Brain microvascular endothelial cell (primary cell): ENCODE measurements around the gene SSBP2.

Experiments
- DNase-seq: peaks from one replicate; pipeline ENCODE4 v3.0.0-alpha.2; 2020
- H3K27ac ChIP-seq: fragments of 250-450 bp; sonication (Bioruptor Pico); 2 replicates; pipeline ENCODE4 v1.5.1; 2020; ENCODE audit warnings: mild to moderate bottlenecking, moderate library complexity
- H3K27me3 ChIP-seq: fragments of 250-450 bp; sonication (Bioruptor Pico); replicated peaks from 2 replicates; pipeline ENCODE4 v1.5.1; 2020; ENCODE audit warnings: mild to moderate bottlenecking
- H3K36me3 ChIP-seq: fragments of 250-450 bp; sonication (Bioruptor Pico); replicated peaks from 2 replicates; pipeline ENCODE4 v1.5.1; 2020; ENCODE audit warnings: mild to moderate bottlenecking
- H3K4me3 ChIP-seq: 2 replicates; pipeline ENCODE4 v1.5.1; 2011; ENCODE audit warnings: low read depth, mild to moderate bottlenecking, control low read depth, low read length, moderate library complexity
- in situ Hi-C: cut with HindIII; loops from 2 replicates; pipeline ENCODE4 v1.10.0; 2017; ENCODE audit warnings: low sequenced_read_pairs, low pct_ligation_motif_present
- TF ChIP-seq, protein P1 (sequence below): IDR thresholded peaks from 2 replicates; pipeline ENCODE4 v1.5.1; 2011; ENCODE audit warnings: low read depth, mild to moderate bottlenecking, moderate library complexity, low read length, control low read depth, inconsistent platforms; ENCODE audit errors: missing control alignments

The SSBP2 gene

GRCh38 chr5:81365541-81365940, 385.4 kb downstream of the SSBP2 start:
- in situ Hi-C loops, result no loop called here

DNA sequence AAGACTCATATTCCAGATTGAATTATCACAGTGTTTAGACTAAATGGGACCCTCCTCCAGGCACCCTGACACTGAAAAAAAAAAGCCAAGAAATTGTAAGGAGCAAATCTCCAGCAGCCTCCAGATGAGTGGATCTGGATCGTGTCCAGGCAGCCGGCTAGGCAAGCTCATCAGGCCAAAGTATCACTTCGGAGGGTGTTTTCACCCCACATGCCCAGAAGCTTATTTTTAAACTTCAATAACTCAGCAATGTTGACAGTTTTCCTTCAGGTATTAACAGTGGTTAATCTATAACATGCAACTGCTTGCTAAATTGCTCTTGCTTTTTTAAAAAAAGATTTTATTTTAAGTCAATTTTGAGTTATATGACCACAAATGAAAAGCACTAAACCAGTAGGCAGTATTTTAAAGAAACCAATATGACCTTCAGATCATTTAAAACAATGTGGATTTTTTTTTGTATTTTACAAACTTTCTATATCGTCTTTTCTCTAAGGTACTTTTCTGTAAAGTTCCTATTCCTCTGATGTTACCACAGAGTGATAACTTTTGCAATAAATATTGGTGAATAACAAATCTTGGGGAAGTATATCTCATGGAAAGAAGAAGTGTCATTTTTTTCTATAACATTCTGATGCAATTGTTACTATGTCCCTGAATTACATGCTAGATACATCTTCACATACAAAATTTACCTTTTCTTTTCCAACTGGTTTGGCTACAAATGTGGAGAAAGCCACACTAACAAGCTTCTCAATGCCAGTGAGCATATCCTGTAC, 387.6 kb downstream of the SSBP2 start:
- in situ Hi-C loops, result no loop called here
- DNase-seq, result no peak

More at GRCh38 chr5:81365541-81365940, 385.4 kb downstream of the SSBP2 start:
- Histone ChIP-seq H3K36me3 (no peaks in the 10 kb centered on the region), H3K4me3 (no peak overlapping the region), H3K27me3 (no peaks in the 10 kb centered on the region), H3K27ac (no peak overlapping the region)
- DNase-seq, result no peak
- TF ChIP-seq, protein P1, sequence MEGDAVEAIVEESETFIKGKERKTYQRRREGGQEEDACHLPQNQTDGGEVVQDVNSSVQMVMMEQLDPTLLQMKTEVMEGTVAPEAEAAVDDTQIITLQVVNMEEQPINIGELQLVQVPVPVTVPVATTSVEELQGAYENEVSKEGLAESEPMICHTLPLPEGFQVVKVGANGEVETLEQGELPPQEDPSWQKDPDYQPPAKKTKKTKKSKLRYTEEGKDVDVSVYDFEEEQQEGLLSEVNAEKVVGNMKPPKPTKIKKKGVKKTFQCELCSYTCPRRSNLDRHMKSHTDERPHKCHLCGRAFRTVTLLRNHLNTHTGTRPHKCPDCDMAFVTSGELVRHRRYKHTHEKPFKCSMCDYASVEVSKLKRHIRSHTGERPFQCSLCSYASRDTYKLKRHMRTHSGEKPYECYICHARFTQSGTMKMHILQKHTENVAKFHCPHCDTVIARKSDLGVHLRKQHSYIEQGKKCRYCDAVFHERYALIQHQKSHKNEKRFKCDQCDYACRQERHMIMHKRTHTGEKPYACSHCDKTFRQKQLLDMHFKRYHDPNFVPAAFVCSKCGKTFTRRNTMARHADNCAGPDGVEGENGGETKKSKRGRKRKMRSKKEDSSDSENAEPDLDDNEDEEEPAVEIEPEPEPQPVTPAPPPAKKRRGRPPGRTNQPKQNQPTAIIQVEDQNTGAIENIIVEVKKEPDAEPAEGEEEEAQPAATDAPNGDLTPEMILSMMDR, result no peak

More for the DNA sequence above, 387.6 kb downstream of the SSBP2 start:
- H3K4me3 ChIP-seq, result no peak overlapping the region
- no peaks in the 10 kb centered on the region for H3K36me3 ChIP-seq
- H3K27ac ChIP-seq, result no peak overlapping the region
- H3K27me3 ChIP-seq, result no peaks in the 10 kb centered on the region
- TF ChIP-seq, protein P1, result no peak
